Astrocyte (in vitro differentiated cells and primary cell): Measurements from ENCODE around the gene GSTA2. TPM values are rescaled to one million over a fixed set of nuclear protein-coding genes. Genes with fewer than 3 reads are reported as not detected.

Source experiments
- DNase-seq: peaks from one replicate; pipeline ENCODE4 v3.0.0-alpha.2; 2010; ENCODE audit warnings: low read depth
- FAIRE-seq: peaks from 2 replicates; lab custom pipeline; 2011; peaks lifted over from hg19 to GRCh38; lab: Jason Lieb, UNC
- H2AFZ ChIP-seq: 2 replicates; pipeline ENCODE4 v1.6.0; 2012; ENCODE audit warnings: low read depth, low read length, inconsistent platforms
- H3K27ac ChIP-seq: 2 replicates; pipeline ENCODE4 v1.5.1; 2011; ENCODE audit warnings: low read depth, low read length, inconsistent platforms
- H3K27me3 ChIP-seq: 2 replicates; pipeline ENCODE4 v1.6.0; 2011; ENCODE audit warnings: low read length, inconsistent platforms; ENCODE audit not compliant: insufficient read depth
- H3K36me3 ChIP-seq: 2 replicates; pipeline ENCODE4 v1.5.1; 2011; ENCODE audit warnings: low read length, inconsistent platforms; ENCODE audit not compliant: insufficient read depth
- H3K4me1 ChIP-seq: 2 replicates; pipeline ENCODE4 v1.5.1; 2011; ENCODE audit warnings: low read length, inconsistent platforms; ENCODE audit not compliant: insufficient read depth
- H3K4me2 ChIP-seq: 2 replicates; pipeline ENCODE4 v1.6.0; 2012; ENCODE audit warnings: low read length, inconsistent platforms
- H3K4me3 ChIP-seq: 2 replicates; pipeline ENCODE4 v1.5.1; 2011; ENCODE audit warnings: low read depth, mild to moderate bottlenecking, low read length, inconsistent platforms; ENCODE audit not compliant: insufficient read depth
- H3K79me2 ChIP-seq: 2 replicates; pipeline ENCODE4 v1.6.0; 2012; ENCODE audit warnings: mild to moderate bottlenecking, low read length, inconsistent platforms; ENCODE audit not compliant: insufficient read depth
- H3K9ac ChIP-seq: 2 replicates; pipeline ENCODE4 v1.6.0; 2012; ENCODE audit warnings: mild to moderate bottlenecking, low read length, inconsistent platforms
- H3K9me3 ChIP-seq: 2 replicates; pipeline ENCODE4 v1.5.1; 2012; ENCODE audit warnings: low read depth, mild to moderate bottlenecking, low read length, inconsistent platforms; ENCODE audit not compliant: insufficient read depth
- H4K20me1 ChIP-seq: 2 replicates; pipeline ENCODE4 v1.6.0; 2012; ENCODE audit warnings: low read length, inconsistent platforms; ENCODE audit not compliant: insufficient read depth
- H3K27ac Mint-ChIP-seq: one replicate; pipeline ENCODE4 v1.8.0; 2021; ENCODE audit warnings: mild to moderate bottlenecking, mixed read lengths; ENCODE audit not compliant: unreplicated experiment
- H3K27me3 Mint-ChIP-seq: one replicate; pipeline ENCODE4 v1.8.0; 2021; ENCODE audit warnings: low read depth, mixed read lengths; ENCODE audit not compliant: unreplicated experiment
- H3K36me3 Mint-ChIP-seq: one replicate; pipeline ENCODE4 v1.8.0; 2021; ENCODE audit warnings: low read depth, mixed read lengths; ENCODE audit not compliant: unreplicated experiment
- H3K4me1 Mint-ChIP-seq: one replicate; pipeline ENCODE4 v1.8.0; 2021; ENCODE audit warnings: low read depth, mixed read lengths; ENCODE audit not compliant: unreplicated experiment
- H3K4me3 Mint-ChIP-seq: one replicate; pipeline ENCODE4 v1.8.0; 2021; ENCODE audit warnings: mild to moderate bottlenecking, moderate library complexity, mixed read lengths; ENCODE audit not compliant: unreplicated experiment
- H3K9me3 Mint-ChIP-seq: one replicate; pipeline ENCODE4 v1.8.0; 2021; ENCODE audit warnings: mild to moderate bottlenecking, mixed read lengths; ENCODE audit not compliant: unreplicated experiment
- CTCF ChIP-seq: IDR thresholded peaks from 2 replicates; pipeline ENCODE4 v1.5.1; 2011; ENCODE audit warnings: low read depth, mild to moderate bottlenecking, inconsistent platforms, low read length, moderate library complexity; ENCODE audit not compliant: insufficient read depth
- EZH2 ChIP-seq: IDR thresholded peaks from 2 replicates; pipeline ENCODE4 v1.6.1; 2012; ENCODE audit warnings: mild to moderate bottlenecking, low read length, inconsistent platforms; ENCODE audit not compliant: insufficient read depth
- total RNA-seq: library from RNA; stranded (reverse); gene quantifications from 2 replicates; pipeline ENCODE4 v1.2.1, GENCODE V29; 2021

The GSTA2 gene
- total RNA-seq, 1 donor from 2014 or later: not detected

GRCh38 chr6:52739134-52739533, 24.1 kb downstream of the GSTA2 start:
- no peaks in the 10 kb centered on the region for H3K4me1 ChIP-seq
- no peak overlapping the region for H3K9ac ChIP-seq
- no peak overlapping the region for H3K4me3 ChIP-seq
- H2AFZ ChIP-seq: no peak overlapping the region
- no peaks in the 10 kb centered on the region for H3K36me3 ChIP-seq
- no peaks in the 10 kb centered on the region for H4K20me1 ChIP-seq
- TF ChIP-seq EZH2: no peak
- no peak for TF ChIP-seq CTCF
- H3K4me1 Mint-ChIP-seq: peaks cover 3% of the 10 kb centered on the region
- no peak overlapping the region for H3K27ac ChIP-seq
- DNase-seq: no peak
- peaks cover 19% of the 10 kb centered on the region for H3K9me3 Mint-ChIP-seq
- H3K36me3 Mint-ChIP-seq: peaks cover 5% of the 10 kb centered on the region
- no peak overlapping the region for H3K4me2 ChIP-seq
- no peak overlapping the region for H3K27ac Mint-ChIP-seq
- no peak overlapping the region for H3K4me3 Mint-ChIP-seq
- H3K27me3 Mint-ChIP-seq: peaks cover 10% of the 10 kb centered on the region
- FAIRE-seq: no peak
- H3K9me3 ChIP-seq: no peaks in the 10 kb centered on the region
- peaks cover 2% of the 10 kb centered on the region for H3K27me3 ChIP-seq
- no peaks in the 10 kb centered on the region for H3K79me2 ChIP-seq

GRCh38 chr6:52736145-52736544, 27.1 kb downstream of the GSTA2 start:
- no peak for DNase-seq
- H2AFZ ChIP-seq: no peak overlapping the region

More at GRCh38 chr6:52736145-52736544, 27.1 kb downstream of the GSTA2 start:
- H3K9ac ChIP-seq: no peak overlapping the region
- no peak overlapping the region for H3K27ac ChIP-seq
- H3K4me3 ChIP-seq: no peak overlapping the region
- H4K20me1 ChIP-seq: no peaks in the 10 kb centered on the region
- Mint-ChIP-seq H3K27me3 (peaks cover 9% of the 10 kb centered on the region), H3K9me3 (peaks cover 19% of the 10 kb centered on the region), H3K4me1 (no peaks in the 10 kb centered on the region), H3K36me3 (peaks cover 5% of the 10 kb centered on the region), H3K27ac (no peak overlapping the region), H3K4me3 (no peak overlapping the region)
- no peaks in the 10 kb centered on the region for H3K4me1 ChIP-seq
- no peaks in the 10 kb centered on the region for H3K27me3 ChIP-seq
- no peak overlapping the region for H3K4me2 ChIP-seq
- no peaks in the 10 kb centered on the region for H3K9me3 ChIP-seq
- no peaks in the 10 kb centered on the region for H3K36me3 ChIP-seq
- TF ChIP-seq EZH2: no peak
- no peak for TF ChIP-seq CTCF
- H3K79me2 ChIP-seq: no peaks in the 10 kb centered on the region
- FAIRE-seq: no peak
